Stimulated activated CD4-positive, alpha-beta T cell treated with anti-CD3 and anti-CD28 coated beads, TNF-alpha, amount 100 ng/mL, for 4 hours (primary cell): ENCODE data around the gene BEST2.

ENCODE experiments used
- DNase-seq, 3 experiments: peaks; one replicate each; pipeline ENCODE4 v3.0.0-alpha.2; 2020; ENCODE audit warnings: low read depth in 3 of 3

BEST2 gene

GRCh38 chr19:12800923-12801465, 49.4 kb downstream of the BEST2 start:
- no peak for DNase-seq

GRCh38 chr19:12801466-12802266, 50.1 kb downstream of the BEST2 start, which contains the start of the genes PRDX2 and THSD8:
TSS of gene PRDX2 (minus strand) at chr19:12801800. CDS start at chr19:12801261, 539 bp downstream.
TSS of gene THSD8 (plus strand) at chr19:12802069. CDS start at chr19:12802072, 3 bp downstream.
- DNase-seq = peak in 1 of 3 experiments; percentile 63

- DNase-seq = no peak
Observed at GRCh38 chr19:12802267-12803106, 50.9 kb downstream of the BEST2 start.

GRCh38 chr19:12804051-12804450, 52.5 kb downstream of the BEST2 start:
- DNase-seq = no peak

- DNase-seq = peak; percentile 74 to 79 (median 78)
Observed at GRCh38 chr19:12806242-12807081, 54.9 kb downstream of the BEST2 start, which contains the start of gene RNASEH2A. TSS of gene RNASEH2A (plus strand) at chr19:12806584. CDS start at chr19:12806674, 90 bp downstream.
